ENCODE measurements around the gene OR2T11.

GRCh38 chr1:248625166-248625565 is 9.7 kb downstream of the OR2T11 start:
- TF ChIP-seq, protein P1, sequence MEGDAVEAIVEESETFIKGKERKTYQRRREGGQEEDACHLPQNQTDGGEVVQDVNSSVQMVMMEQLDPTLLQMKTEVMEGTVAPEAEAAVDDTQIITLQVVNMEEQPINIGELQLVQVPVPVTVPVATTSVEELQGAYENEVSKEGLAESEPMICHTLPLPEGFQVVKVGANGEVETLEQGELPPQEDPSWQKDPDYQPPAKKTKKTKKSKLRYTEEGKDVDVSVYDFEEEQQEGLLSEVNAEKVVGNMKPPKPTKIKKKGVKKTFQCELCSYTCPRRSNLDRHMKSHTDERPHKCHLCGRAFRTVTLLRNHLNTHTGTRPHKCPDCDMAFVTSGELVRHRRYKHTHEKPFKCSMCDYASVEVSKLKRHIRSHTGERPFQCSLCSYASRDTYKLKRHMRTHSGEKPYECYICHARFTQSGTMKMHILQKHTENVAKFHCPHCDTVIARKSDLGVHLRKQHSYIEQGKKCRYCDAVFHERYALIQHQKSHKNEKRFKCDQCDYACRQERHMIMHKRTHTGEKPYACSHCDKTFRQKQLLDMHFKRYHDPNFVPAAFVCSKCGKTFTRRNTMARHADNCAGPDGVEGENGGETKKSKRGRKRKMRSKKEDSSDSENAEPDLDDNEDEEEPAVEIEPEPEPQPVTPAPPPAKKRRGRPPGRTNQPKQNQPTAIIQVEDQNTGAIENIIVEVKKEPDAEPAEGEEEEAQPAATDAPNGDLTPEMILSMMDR (IDR thresholded peaks at IDR 0.05), result no peak
- TF ChIP-seq POLR2A (IDR thresholded peaks at IDR 0.05), result no peak
